Hepatocyte (in vitro differentiated cells): ENCODE data around the gene JAG1. TPM values are rescaled to one million over a fixed set of nuclear protein-coding genes. Genes with fewer than 3 reads are reported as not detected.

ENCODE experiments used
- DNase-seq: peaks from one replicate; pipeline ENCODE4 v3.0.0-alpha.2; 2016; ENCODE audit warnings: low spot score
- H2AFZ ChIP-seq: fragments of 200-600 bp; sonication (generic); 2 replicates; pipeline ENCODE4 v1.6.0; 2016; ENCODE audit warnings: antibody characterized with exemption, mild to moderate bottlenecking
- H3K27ac ChIP-seq: fragments of 200-600 bp; sonication (generic); 2 replicates; pipeline ENCODE4 v1.5.1; 2016; ENCODE audit warnings: mild to moderate bottlenecking
- H3K27me3 ChIP-seq: fragments of 200-600 bp; sonication (generic); 2 replicates; pipeline ENCODE4 v1.6.1; 2016
- H3K36me3 ChIP-seq: fragments of 200-600 bp; sonication (generic); replicated peaks from 2 replicates; pipeline ENCODE4 v1.5.1; 2016; ENCODE audit warnings: low read depth; ENCODE audit not compliant: insufficient read depth
- H3K4me1 ChIP-seq: fragments of 200-600 bp; sonication (generic); 2 replicates; pipeline ENCODE4 v1.5.1; 2016; ENCODE audit warnings: mild to moderate bottlenecking, moderate library complexity; ENCODE audit not compliant: insufficient read depth
- H3K4me2 ChIP-seq: fragments of 200-600 bp; sonication (generic); 2 replicates; pipeline ENCODE4 v1.6.0; 2016
- H3K4me3 ChIP-seq: fragments of 200-600 bp; sonication (generic); 2 replicates; pipeline ENCODE4 v1.5.1; 2016; ENCODE audit warnings: mild to moderate bottlenecking
- H3K79me2 ChIP-seq: fragments of 200-600 bp; sonication (generic); 2 replicates; pipeline ENCODE4 v1.6.0; 2017; ENCODE audit warnings: mild to moderate bottlenecking
- H3K9me2 ChIP-seq: fragments of 200-600 bp; sonication (generic); replicated peaks from 2 replicates; pipeline ENCODE4 v1.6.0; 2017; ENCODE audit warnings: mild to moderate bottlenecking; ENCODE audit not compliant: insufficient read depth
- H3K9me3 ChIP-seq: fragments of 200-600 bp; sonication (generic); 2 replicates; pipeline ENCODE4 v1.5.1; 2016; ENCODE audit warnings: low read depth, mild to moderate bottlenecking
- H4K20me1 ChIP-seq: fragments of 200-600 bp; sonication (generic); 2 replicates; pipeline ENCODE4 v1.6.0; 2016; ENCODE audit warnings: mild to moderate bottlenecking; ENCODE audit not compliant: insufficient read depth, poor library complexity, severe bottlenecking
- CTCF ChIP-seq: fragments of 200-600 bp; sonication (generic); IDR thresholded peaks from 2 replicates; pipeline ENCODE4 v1.5.1; 2016; ENCODE audit warnings: antibody characterized with exemption, mild to moderate bottlenecking; ENCODE audit not compliant: poor library complexity
- EZH2 ChIP-seq: fragments of 200-600 bp; sonication (generic); IDR thresholded peaks from 2 replicates; pipeline ENCODE4 v1.6.1; 2016; ENCODE audit warnings: antibody characterized with exemption, mild to moderate bottlenecking, borderline replicate concordance
- EZH2phosphoT487 ChIP-seq: fragments of 200-600 bp; sonication (generic); IDR thresholded peaks from one replicate; pipeline ENCODE4 v1.6.1; 2018; ENCODE audit warnings: antibody characterized with exemption, mild to moderate bottlenecking, low read depth, moderate library complexity; ENCODE audit not compliant: unreplicated experiment, severe bottlenecking
- WGBS: methylation state at CpG from one replicate; pipeline ENCODE4 v1.1.6; 2016; ENCODE audit warnings: low lambda C conversion rate; ENCODE audit errors: missing lambda C conversion rate; 5-methylcytosine and 5-hydroxymethylcytosine counted together
- polyA plus RNA-seq: library from polyadenylated mRNA; unstranded; fragments of >200 nt; fragmentation: Nextera tagmentation; extraction: Ambion mirVana; gene quantifications from 2 replicates; pipeline ENCODE4 v1.2.1, GENCODE V29; 2016
- total RNA-seq: library from RNA; depleted of rRNA; stranded (reverse); fragments of >200 nt; gene quantifications from 2 replicates; pipeline ENCODE4 v1.2.3, GENCODE V29; 2014

The JAG1 gene
- total and polyA plus RNA-seq, 2 experiments from 2014 or later, result 21.0 to 51.5 TPM

- Histone ChIP-seq H4K20me1 (peaks cover 3% of the 10 kb centered on the region), H3K4me3 (no peak overlapping the region), H3K9me2 (no peaks in the 10 kb centered on the region), H3K4me2 (no peak overlapping the region), H3K27me3 (no peaks in the 10 kb centered on the region), H3K36me3 (peaks cover 3% of the 10 kb centered on the region), H3K27ac (no peak overlapping the region), H3K4me1 (peaks cover 19% of the 10 kb centered on the region), H2AFZ (no peak overlapping the region), H3K79me2 (peaks cover 12% of the 10 kb centered on the region), H3K9me3 (no peaks in the 10 kb centered on the region)
- 78% methylated on average over 11 of the region's 11 CpGs for WGBS
- TF ChIP-seq EZH2, result no peak
- TF ChIP-seq CTCF, result no peak
- TF ChIP-seq EZH2phosphoT487, result no peak
- no peak for DNase-seq
Observed at GRCh38 chr20:10647909-10648308, 25.9 kb downstream of the JAG1 start.

- peaks cover 14% of the 10 kb centered on the region for H3K4me1 ChIP-seq
- no peaks in the 10 kb centered on the region for H3K9me3 ChIP-seq
- peaks cover 8% of the 10 kb centered on the region for H3K79me2 ChIP-seq
- no peaks in the 10 kb centered on the region for H3K27me3 ChIP-seq
- no peak for TF ChIP-seq EZH2phosphoT487
- TF ChIP-seq EZH2, result no peak
- peak; percentile 40 for TF ChIP-seq CTCF
- H3K4me3 ChIP-seq, result no peak overlapping the region
- H3K27ac ChIP-seq, result no peak overlapping the region
- WGBS, result 49% methylated on average over 9 of the region's 9 CpGs
- peaks cover 3% of the 10 kb centered on the region for H3K36me3 ChIP-seq
- H2AFZ ChIP-seq, result no peak overlapping the region
- no peaks in the 10 kb centered on the region for H3K9me2 ChIP-seq
- no peak overlapping the region for H3K4me2 ChIP-seq
- peaks cover 3% of the 10 kb centered on the region for H4K20me1 ChIP-seq
- DNase-seq, result peak; percentile 53
Observed at GRCh38 chr20:10647471-10647870, 26.3 kb downstream of the JAG1 start.

GRCh38 chr20:10646886-10647420, 26.8 kb downstream of the JAG1 start:
- Histone ChIP-seq H3K4me1 (peaks cover 10% of the 10 kb centered on the region), H3K27me3 (no peaks in the 10 kb centered on the region), H4K20me1 (peaks cover 3% of the 10 kb centered on the region), H3K4me3 (no peak overlapping the region), H3K9me2 (no peaks in the 10 kb centered on the region), H3K36me3 (peaks cover 3% of the 10 kb centered on the region), H3K79me2 (peaks cover 5% of the 10 kb centered on the region), H3K4me2 (no peak overlapping the region), H3K27ac (no peak overlapping the region), H3K9me3 (no peaks in the 10 kb centered on the region), H2AFZ (no peak overlapping the region)
- TF ChIP-seq CTCF, result no peak
- no peak for DNase-seq
- 98% methylated on average over 8 of the region's 9 CpGs for WGBS

- 92% methylated on average over 4 of the region's 4 CpGs for WGBS
- Histone ChIP-seq H3K36me3 (peaks cover 3% of the 10 kb centered on the region), H3K4me3 (no peak overlapping the region), H4K20me1 (peaks cover 3% of the 10 kb centered on the region), H3K9me3 (no peaks in the 10 kb centered on the region), H2AFZ (no peak overlapping the region), H3K9me2 (no peaks in the 10 kb centered on the region), H3K27me3 (no peaks in the 10 kb centered on the region), H3K27ac (no peak overlapping the region), H3K4me2 (no peak overlapping the region), H3K79me2 (peaks cover 5% of the 10 kb centered on the region), H3K4me1 (peaks cover 9% of the 10 kb centered on the region)
- TF ChIP-seq EZH2, result no peak
- DNase-seq, result no peak
Observed at GRCh38 chr20:10646006-10646405, 27.8 kb downstream of the JAG1 start.
